ENCODE measurements around the gene IGSF21.

DNA sequence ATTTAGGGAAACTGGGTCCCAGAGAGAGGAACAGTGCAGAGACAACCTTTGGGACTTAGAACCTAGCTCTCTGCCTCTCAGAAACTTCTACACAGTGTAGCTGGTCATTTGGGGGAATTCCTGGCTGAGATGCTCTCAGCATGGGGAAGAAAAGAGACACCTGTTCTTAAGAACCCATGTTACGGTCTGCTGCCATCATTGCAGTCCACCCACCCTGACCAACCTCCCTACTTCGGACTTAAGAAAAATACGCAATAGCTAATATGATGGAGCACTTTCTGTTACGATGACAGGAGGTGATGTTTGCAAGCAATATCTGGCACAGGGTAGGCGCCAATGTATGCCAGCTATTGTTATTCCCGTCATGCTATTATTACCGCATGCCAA, 177.9 kb downstream of the IGSF21 start:
- TF ChIP-seq, protein P1, sequence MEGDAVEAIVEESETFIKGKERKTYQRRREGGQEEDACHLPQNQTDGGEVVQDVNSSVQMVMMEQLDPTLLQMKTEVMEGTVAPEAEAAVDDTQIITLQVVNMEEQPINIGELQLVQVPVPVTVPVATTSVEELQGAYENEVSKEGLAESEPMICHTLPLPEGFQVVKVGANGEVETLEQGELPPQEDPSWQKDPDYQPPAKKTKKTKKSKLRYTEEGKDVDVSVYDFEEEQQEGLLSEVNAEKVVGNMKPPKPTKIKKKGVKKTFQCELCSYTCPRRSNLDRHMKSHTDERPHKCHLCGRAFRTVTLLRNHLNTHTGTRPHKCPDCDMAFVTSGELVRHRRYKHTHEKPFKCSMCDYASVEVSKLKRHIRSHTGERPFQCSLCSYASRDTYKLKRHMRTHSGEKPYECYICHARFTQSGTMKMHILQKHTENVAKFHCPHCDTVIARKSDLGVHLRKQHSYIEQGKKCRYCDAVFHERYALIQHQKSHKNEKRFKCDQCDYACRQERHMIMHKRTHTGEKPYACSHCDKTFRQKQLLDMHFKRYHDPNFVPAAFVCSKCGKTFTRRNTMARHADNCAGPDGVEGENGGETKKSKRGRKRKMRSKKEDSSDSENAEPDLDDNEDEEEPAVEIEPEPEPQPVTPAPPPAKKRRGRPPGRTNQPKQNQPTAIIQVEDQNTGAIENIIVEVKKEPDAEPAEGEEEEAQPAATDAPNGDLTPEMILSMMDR (IDR thresholded peaks at IDR 0.05): no peak
- no peak for TF ChIP-seq POLR2A (IDR thresholded peaks at IDR 0.05)
